ENCODE results near the gene ZDHHC1.
"Not testable (repeated sequence)": the region's sequence is repeated elsewhere in the genome, so short reads cannot be mapped to it uniquely, and the experiment has no call there.

ZDHHC1 gene

DNA sequence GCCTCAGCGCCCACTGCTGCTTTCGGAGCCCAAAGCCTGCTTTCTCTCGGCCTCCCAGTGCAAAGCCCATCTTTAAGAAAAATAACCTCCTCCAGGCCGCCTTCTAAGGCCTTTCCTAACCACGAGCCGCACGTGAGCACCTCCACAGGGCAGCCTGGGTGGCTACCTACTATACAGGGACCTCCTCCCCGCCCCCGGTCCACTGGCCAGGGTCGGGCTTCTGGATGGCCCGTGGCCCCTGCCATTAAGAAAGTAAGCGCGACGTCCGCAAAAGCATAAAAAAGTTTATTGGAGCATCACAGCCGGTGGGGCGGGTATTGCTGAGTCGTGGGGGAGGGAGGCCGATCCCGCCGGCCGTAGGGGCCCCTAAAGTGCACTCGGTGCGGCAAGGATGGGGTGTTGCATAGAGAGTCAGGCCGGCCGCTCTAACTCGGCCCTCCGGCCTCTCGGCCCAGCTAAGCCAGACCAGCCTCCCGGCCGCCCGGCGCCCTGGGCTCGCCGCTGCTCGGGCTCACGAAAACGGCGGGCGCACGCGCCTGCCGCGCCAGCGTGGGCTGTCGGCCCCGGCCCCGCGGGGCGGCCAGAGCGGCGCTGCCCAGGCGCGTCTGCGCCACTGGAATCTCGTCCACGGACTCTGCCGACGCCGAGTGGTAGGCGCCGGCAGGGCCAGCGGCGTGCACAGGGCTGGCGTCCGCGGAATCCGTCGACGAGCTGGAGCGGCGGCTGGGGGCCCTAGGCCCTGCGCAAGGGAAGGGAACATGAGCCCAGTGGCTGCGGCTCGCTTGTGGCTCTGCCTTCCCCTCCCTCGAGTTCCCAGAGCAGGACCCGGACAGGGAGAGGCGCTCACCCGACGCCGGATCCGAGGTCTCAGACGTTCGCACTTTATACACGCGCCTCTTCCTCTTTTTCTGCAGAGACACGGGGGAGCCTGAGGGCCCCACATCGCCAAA lies 21.8 kb downstream of the ZDHHC1 start:
- DNase-seq (ENCODE audit: low spot score) = no peak

- no peak for DNase-seq (ENCODE audit: low spot score)
Measured at GRCh38 chr16:67393788-67394154, 22.5 kb downstream of the ZDHHC1 start.

DNA sequence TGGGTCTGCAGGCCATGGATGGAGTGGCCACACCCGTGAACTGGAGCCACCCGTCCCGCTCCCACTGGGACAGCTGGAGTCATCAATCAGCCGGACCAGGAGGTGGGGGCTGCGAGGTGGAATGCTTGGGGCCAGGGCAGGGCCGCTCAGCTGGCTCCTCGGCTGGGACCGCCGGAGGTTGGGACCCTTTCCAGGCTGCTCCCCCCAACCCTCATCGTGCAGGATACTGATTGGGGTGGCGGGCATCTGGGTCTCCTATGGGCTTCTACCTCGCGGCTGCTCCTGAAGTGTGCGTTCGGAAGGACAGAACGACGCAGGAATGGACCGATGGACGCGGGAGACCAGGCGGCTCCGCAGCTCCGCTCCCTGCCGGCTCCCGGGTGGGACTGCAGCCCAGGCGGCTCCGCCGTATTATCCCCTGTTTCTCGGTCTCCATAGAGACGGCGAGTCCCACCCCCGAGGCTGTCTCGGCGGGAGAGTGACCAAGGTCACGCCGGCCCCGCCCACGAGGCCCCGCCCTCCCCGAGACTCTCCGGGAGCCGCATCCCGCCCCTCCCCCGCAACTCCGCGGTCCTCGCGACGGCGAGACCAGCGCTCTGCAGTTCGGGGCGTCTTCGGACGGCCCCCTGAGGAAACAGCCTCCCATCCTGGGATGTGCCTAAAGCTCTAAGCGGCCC lies 23.0 kb downstream of the ZDHHC1 start, which contains the start of gene TPPP3:
Gene TPPP3 (minus strand): TSS at position 388 of the 677 bp plus-strand sequence. CDS start 2,387 bp downstream, outside the sequence.
- peak; percentile 62 for DNase-seq (ENCODE audit: low spot score)

- DNase-seq (ENCODE audit: low spot score) = no peak
Measured at GRCh38 chr16:67392301-67393059, 23.8 kb downstream of the ZDHHC1 start.

DNA sequence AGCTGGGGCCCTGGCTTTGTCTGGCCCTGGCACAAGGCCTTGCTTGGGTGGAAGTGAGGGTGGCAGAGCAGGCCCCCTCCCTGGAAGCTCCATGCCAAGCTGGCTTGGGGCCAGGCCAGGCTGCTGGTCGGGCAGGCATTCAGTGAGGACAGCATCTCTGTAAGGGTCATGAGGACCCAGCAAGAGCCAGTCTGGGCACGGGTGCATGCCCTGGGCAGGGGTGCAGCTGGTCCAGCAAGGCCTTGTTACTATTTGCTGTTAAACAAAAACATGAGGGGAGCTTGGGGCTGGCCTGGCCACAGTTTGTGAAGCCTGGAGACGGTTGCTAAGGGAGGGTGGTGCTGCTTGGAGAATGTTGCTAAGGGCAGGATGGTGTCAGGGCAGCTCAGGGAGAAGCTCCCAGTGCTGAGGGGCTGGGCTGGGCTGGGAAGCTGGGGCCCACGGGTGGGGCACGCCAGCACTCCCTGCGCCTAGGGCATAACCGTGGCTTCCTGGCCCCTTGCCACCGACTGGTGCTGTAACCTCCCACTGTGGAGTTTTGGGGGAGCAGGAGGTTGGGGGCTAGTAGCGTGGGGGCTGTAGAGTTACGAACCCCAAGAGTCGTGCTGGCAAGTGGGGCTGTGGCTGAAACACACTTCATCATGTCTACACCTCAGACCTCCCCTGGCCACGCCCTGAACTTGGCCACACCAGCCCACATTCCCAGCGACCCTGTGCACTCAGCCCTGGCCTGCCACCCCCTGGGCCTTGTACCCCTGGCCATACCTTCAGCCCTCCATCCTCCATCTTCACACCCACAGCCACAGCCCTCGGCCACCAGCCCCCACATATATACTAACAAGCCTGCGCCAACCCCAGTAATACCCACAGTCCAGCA lies 24.6 kb downstream of the ZDHHC1 start:
- no peak for DNase-seq (ENCODE audit: low spot score)

GRCh38 chr16:67390816-67391423 lies 25.4 kb downstream of the ZDHHC1 start:
- DNase-seq (ENCODE audit: low spot score) = no peak

- DNase-seq (ENCODE audit: low spot score) = no peak
Measured at GRCh38 chr16:67389911-67390815, 26.1 kb downstream of the ZDHHC1 start.

DNA sequence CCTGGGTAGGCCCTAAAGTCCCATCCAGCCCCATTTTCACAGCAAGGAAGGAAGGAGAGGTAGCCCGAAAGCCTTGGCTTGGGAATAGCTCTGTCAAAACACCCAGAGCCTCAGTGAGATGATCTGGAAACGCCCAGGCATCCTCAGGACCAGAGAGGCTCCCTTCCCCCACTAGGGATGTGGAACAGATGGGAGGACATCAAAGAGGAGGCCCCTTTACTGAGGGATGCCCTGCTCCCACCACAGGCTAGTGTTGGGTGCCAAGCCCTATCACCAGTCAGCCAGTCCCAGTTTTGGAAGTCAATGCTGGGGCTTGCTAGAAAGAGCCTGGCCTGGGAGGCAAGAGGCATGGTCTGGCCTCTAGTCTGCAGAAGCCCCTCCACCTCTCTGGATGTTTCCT lies 27.7 kb downstream of the ZDHHC1 start:
- DNase-seq (ENCODE audit: low spot score) = no peak

GRCh38 chr16:67388191-67388590 lies 28.1 kb downstream of the ZDHHC1 start:
- no peak for DNase-seq (ENCODE audit: low spot score)

GRCh38 chr16:67387479-67388079 lies 28.7 kb downstream of the ZDHHC1 start:
- no peak for DNase-seq (ENCODE audit: low spot score)

GRCh38 chr16:67386861-67387455 lies 29.3 kb downstream of the ZDHHC1 start:
- no peak for DNase-seq (ENCODE audit: low spot score)

GRCh38 chr16:67384778-67385510 lies 31.3 kb downstream of the ZDHHC1 start:
- DNase-seq (ENCODE audit: low spot score) = no peak

- DNase-seq (ENCODE audit: low spot score) = no peak
Measured at GRCh38 chr16:67383284-67383683, 33.0 kb downstream of the ZDHHC1 start.

- DNase-seq (ENCODE audit: low spot score) = no peak
Measured at GRCh38 chr16:67378642-67379041, 37.6 kb downstream of the ZDHHC1 start.

- not testable (repeated sequence) for DNase-seq (ENCODE audit: low spot score)
Measured at GRCh38 chr16:67376012-67376411, 40.3 kb downstream of the ZDHHC1 start.

DNA sequence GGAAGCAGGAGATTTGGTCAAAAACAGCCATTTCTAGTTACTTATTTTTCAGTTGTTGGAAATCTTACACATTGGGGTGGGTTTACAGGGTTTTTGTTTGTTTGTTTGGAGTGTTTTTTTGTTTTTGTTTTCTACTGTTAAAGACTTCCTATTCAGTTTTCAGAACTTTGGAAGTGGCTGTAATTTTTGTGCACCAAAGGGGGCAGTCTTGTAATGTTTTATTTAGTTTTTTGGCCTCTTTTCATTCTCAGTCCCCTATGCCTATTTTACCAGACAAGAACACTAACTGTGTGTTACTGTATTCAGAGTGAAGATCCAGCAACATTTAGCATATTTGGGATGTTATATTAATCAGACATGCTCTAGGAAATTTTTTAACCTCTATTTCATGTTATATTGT lies 43.6 kb downstream of the ZDHHC1 start:
- DNase-seq (ENCODE audit: low spot score) = no peak

- no peak for DNase-seq (ENCODE audit: low spot score)
Measured at GRCh38 chr16:67370661-67371060, 45.6 kb downstream of the ZDHHC1 start.

GRCh38 chr16:67364600-67365235 lies 51.6 kb downstream of the ZDHHC1 start:
- no peak for DNase-seq (ENCODE audit: low spot score)
